Loucy (cell line): ENCODE data around the gene PTK6.
"Not testable (repeated sequence)": the region's sequence is repeated elsewhere in the genome, so short reads cannot be mapped to it uniquely, and the experiment has no call there.

Experiments used
- EZH2phosphoT487 ChIP-seq: fragments of 200-600 bp; IDR thresholded peaks from 2 replicates; pipeline ENCODE4 v1.6.1; 2018; ENCODE audit warnings: antibody characterized with exemption, mild to moderate bottlenecking, moderate library complexity, borderline replicate concordance
- TF ChIP-seq, protein P1 (sequence below): fragments of 200-600 bp; sonication (generic); conservative IDR thresholded peaks from 2 replicates; pipeline ENCODE4 v1.5.1; 2014; ENCODE audit warnings: mild to moderate bottlenecking, antibody characterized with exemption, low read length

DNA sequence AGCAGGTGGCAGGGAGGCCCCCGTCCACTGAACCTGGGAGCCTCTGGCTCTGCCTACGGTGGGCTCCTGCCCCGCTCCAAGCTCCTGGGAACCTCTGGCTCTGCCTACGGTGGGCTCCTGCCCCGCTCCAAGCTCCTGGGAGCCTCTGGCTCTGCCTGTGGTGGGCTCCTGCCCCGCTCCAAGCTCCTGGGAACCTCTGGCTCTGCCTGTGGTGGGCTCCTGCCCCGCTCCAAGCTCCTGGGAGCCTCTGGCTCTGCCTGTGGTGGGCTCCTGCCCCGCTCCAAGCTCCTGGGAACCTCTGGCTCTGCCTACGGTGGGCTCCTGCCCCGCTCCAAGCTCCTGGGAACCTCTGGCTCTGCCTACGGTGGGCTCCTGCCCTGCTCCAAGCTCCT is 33.9 kb upstream of the PTK6 start:
- TF ChIP-seq, protein P1, sequence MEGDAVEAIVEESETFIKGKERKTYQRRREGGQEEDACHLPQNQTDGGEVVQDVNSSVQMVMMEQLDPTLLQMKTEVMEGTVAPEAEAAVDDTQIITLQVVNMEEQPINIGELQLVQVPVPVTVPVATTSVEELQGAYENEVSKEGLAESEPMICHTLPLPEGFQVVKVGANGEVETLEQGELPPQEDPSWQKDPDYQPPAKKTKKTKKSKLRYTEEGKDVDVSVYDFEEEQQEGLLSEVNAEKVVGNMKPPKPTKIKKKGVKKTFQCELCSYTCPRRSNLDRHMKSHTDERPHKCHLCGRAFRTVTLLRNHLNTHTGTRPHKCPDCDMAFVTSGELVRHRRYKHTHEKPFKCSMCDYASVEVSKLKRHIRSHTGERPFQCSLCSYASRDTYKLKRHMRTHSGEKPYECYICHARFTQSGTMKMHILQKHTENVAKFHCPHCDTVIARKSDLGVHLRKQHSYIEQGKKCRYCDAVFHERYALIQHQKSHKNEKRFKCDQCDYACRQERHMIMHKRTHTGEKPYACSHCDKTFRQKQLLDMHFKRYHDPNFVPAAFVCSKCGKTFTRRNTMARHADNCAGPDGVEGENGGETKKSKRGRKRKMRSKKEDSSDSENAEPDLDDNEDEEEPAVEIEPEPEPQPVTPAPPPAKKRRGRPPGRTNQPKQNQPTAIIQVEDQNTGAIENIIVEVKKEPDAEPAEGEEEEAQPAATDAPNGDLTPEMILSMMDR = not testable (repeated sequence)
- not testable (repeated sequence) for TF ChIP-seq EZH2phosphoT487
